Neural crest cell (in vitro differentiated cells): ENCODE measurements around the gene SF3A2. TPM values are rescaled to one million over a fixed set of nuclear protein-coding genes. Genes with fewer than 3 reads are reported as not detected.

Source experiments
- DNase-seq: peaks from one replicate; pipeline ENCODE4 v3.0.0; 2021; ENCODE audit warnings: low read depth, mixed read lengths, low spot score
- H3K27ac Mint-ChIP-seq: one replicate; pipeline ENCODE4 v1.8.0; 2021; ENCODE audit warnings: mild to moderate bottlenecking, mixed read lengths; ENCODE audit not compliant: unreplicated experiment
- H3K27me3 Mint-ChIP-seq: 2 replicates; pipeline ENCODE4 v1.8.0; 2021; ENCODE audit warnings: low read depth, mild to moderate bottlenecking, mixed read lengths
- H3K36me3 Mint-ChIP-seq: 2 replicates; pipeline ENCODE4 v1.8.0; 2021; ENCODE audit warnings: low read depth, mild to moderate bottlenecking, mixed read lengths
- H3K4me1 Mint-ChIP-seq: 2 replicates; pipeline ENCODE4 v1.8.0; 2021; ENCODE audit warnings: mixed read lengths
- H3K4me3 Mint-ChIP-seq: one replicate; pipeline ENCODE4 v1.8.0; 2021; ENCODE audit warnings: mild to moderate bottlenecking, mixed read lengths
- H3K9me3 Mint-ChIP-seq: 2 replicates; pipeline ENCODE4 v1.8.0; 2021; ENCODE audit warnings: mixed read lengths
- CTCF ChIP-seq: fragments of 200-600 bp; sonication (generic); conservative IDR thresholded peaks from 2 replicates; pipeline ENCODE4 v1.5.0; 2021; ENCODE audit warnings: antibody characterized with exemption, mild to moderate bottlenecking
- long read RNA-seq: library from polyadenylated mRNA; unstranded; transcript quantifications from one replicate; pipeline ENCODE4 v2.0.0, GENCODE V29; 2020
- total RNA-seq: library from RNA; stranded (reverse); gene quantifications from 2 replicates; pipeline ENCODE4 v1.2.1, GENCODE V29; 2021

The SF3A2 gene
- total RNA-seq, result 186 and 189 TPM in 2 replicates
- long read RNA-seq, partial matches to known transcripts, result 0 of 2 reads
- long read RNA-seq, other reads (novel, unspliced or antisense), result 2 of 2 reads

- peak; percentile 98 for DNase-seq
- Mint-ChIP-seq H3K4me3 (peak within 1 kb of the TSS; percentile 97), H3K36me3 (peaks cover 14% of the 10 kb centered on the region), H3K27ac (peak within 1 kb of the TSS; percentile 98), H3K27me3 (peaks cover 13% of the 10 kb centered on the region), H3K9me3 (no peaks in the 10 kb centered on the region), H3K4me1 (peaks cover 60% of the 10 kb centered on the region)
- TF ChIP-seq CTCF, result peak; percentile 97
Observed at GRCh38 chr19:2236314-2237050, at the start of gene SF3A2, which contains the start of gene PLEKHJ1. SF3A2 (plus strand) TSS chr19:2236824; CDS start chr19:2243419, 6,595 bp downstream. PLEKHJ1 (minus strand) TSS chr19:2236329; CDS start chr19:2236248, 81 bp downstream.

GRCh38 chr19:2187159-2187558 lies 49.5 kb upstream of the SF3A2 start:
- H3K4me1 Mint-ChIP-seq, result no peaks in the 10 kb centered on the region
- H3K27me3 Mint-ChIP-seq, result no peaks in the 10 kb centered on the region
- peaks cover 3% of the 10 kb centered on the region for H3K36me3 Mint-ChIP-seq
- H3K4me3 Mint-ChIP-seq, result no peak overlapping the region
- peak overlapping the region; percentile 78 for H3K27ac Mint-ChIP-seq
- no peak for TF ChIP-seq CTCF
- H3K9me3 Mint-ChIP-seq, result no peaks in the 10 kb centered on the region
- DNase-seq, result no peak

- Mint-ChIP-seq H3K36me3 (peaks cover 6% of the 10 kb centered on the region), H3K27ac (no peak overlapping the region)
- TF ChIP-seq CTCF, result no peak
Observed at GRCh38 chr19:2188708-2189385, 47.8 kb upstream of the SF3A2 start.

GRCh38 chr19:2189880-2190279 lies 46.7 kb upstream of the SF3A2 start:
- Mint-ChIP-seq H3K27ac (no peak overlapping the region), H3K27me3 (no peaks in the 10 kb centered on the region), H3K36me3 (peaks cover 6% of the 10 kb centered on the region), H3K9me3 (no peaks in the 10 kb centered on the region), H3K4me1 (no peaks in the 10 kb centered on the region), H3K4me3 (no peak overlapping the region)
- no peak for TF ChIP-seq CTCF
- DNase-seq, result no peak

More at GRCh38 chr19:2188708-2189385, 47.8 kb upstream of the SF3A2 start:
- no peaks in the 10 kb centered on the region for H3K9me3 Mint-ChIP-seq
- no peaks in the 10 kb centered on the region for H3K27me3 Mint-ChIP-seq
- H3K4me3 Mint-ChIP-seq, result no peak overlapping the region
- no peaks in the 10 kb centered on the region for H3K4me1 Mint-ChIP-seq
- no peak for DNase-seq

GRCh38 chr19:2190848-2191455 lies 45.7 kb upstream of the SF3A2 start:
- H3K27me3 Mint-ChIP-seq, result no peaks in the 10 kb centered on the region
- H3K4me3 Mint-ChIP-seq, result no peak overlapping the region
- TF ChIP-seq CTCF, result no peak
- H3K4me1 Mint-ChIP-seq, result no peaks in the 10 kb centered on the region
- DNase-seq, result no peak
- peak overlapping the region; percentile 47 for H3K27ac Mint-ChIP-seq
- H3K36me3 Mint-ChIP-seq, result peaks cover 3% of the 10 kb centered on the region
- no peaks in the 10 kb centered on the region for H3K9me3 Mint-ChIP-seq
